Transverse colon (tissue), 4 donors: ENCODE results near the gene LRRC8C.

Source experiments
- POLR2A ChIP-seq: fragments of 450-650 bp; IDR thresholded peaks from one replicate; pipeline ENCODE4 v1.6.1; 2016; ENCODE audit warnings: antibody characterized with exemption, mild to moderate bottlenecking, moderate library complexity
- POLR2AphosphoS5 ChIP-seq, 3 donors: sonication (generic); formaldehyde crosslinking; IDR thresholded peaks; one replicate each; pipeline ENCODE4 v1.6.1; 2016; ENCODE audit warnings: antibody characterized with exemption in 3 of 3
- TF ChIP-seq, protein P1 (sequence below), 5 experiments: fragments of 200-600 bp in 3 of 5; fragments of 450-650 bp in 2 of 5; sonication (generic) in 3 of 5; IDR thresholded peaks; 1 replicate in 2 of 5; 2 replicates in 3 of 5; pipeline ENCODE4 v1.5.1; 2016 to 2017; ENCODE audit warnings: antibody characterized with exemption in 5 of 5, inconsistent platforms in 3 of 5, mild to moderate bottlenecking in 2 of 5, moderate library complexity in 1 of 5

DNA sequence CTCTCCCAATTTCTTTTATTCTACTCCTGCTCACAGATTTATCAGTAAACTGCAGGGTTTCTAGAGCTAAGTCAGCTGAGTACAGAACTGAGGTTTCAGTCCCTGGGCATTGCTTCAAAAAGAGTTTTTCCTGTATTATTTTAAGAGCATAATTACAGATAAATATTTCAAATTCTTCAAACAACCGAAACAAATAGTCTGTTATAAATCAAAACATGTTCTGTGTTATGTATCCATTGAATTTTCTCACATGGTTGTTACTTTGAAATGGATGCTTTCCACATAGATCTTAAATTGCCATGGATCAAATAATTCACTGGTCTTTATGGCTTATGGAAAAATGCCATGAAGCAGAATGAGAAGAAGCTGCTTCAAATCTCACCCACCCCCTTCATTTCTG is 64.5 kb downstream of the LRRC8C start:
- TF ChIP-seq, protein P1, sequence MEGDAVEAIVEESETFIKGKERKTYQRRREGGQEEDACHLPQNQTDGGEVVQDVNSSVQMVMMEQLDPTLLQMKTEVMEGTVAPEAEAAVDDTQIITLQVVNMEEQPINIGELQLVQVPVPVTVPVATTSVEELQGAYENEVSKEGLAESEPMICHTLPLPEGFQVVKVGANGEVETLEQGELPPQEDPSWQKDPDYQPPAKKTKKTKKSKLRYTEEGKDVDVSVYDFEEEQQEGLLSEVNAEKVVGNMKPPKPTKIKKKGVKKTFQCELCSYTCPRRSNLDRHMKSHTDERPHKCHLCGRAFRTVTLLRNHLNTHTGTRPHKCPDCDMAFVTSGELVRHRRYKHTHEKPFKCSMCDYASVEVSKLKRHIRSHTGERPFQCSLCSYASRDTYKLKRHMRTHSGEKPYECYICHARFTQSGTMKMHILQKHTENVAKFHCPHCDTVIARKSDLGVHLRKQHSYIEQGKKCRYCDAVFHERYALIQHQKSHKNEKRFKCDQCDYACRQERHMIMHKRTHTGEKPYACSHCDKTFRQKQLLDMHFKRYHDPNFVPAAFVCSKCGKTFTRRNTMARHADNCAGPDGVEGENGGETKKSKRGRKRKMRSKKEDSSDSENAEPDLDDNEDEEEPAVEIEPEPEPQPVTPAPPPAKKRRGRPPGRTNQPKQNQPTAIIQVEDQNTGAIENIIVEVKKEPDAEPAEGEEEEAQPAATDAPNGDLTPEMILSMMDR (IDR thresholded peaks at IDR 0.05): no peak
- TF ChIP-seq POLR2AphosphoS5 (IDR thresholded peaks at IDR 0.05) (no peak), POLR2A (no peak)
